Progenitor cell of endocrine pancreas (in vitro differentiated cells): ENCODE data around the gene RAD51B. TPM values are rescaled to one million over a fixed set of nuclear protein-coding genes. Genes with fewer than 3 reads are reported as not detected.

ENCODE experiments used
- DNase-seq: peaks from one replicate; pipeline ENCODE4 v3.0.0; 2021; ENCODE audit warnings: low spot score; ENCODE audit not compliant: unreplicated experiment
- H3K27ac Mint-ChIP-seq: 2 replicates; pipeline ENCODE4 v1.8.0; 2021; ENCODE audit warnings: mild to moderate bottlenecking, moderate library complexity, mixed read lengths
- H3K27me3 Mint-ChIP-seq: 2 replicates; pipeline ENCODE4 v1.8.0; 2021; ENCODE audit warnings: mixed read lengths
- H3K36me3 Mint-ChIP-seq: 2 replicates; pipeline ENCODE4 v1.8.0; 2022; ENCODE audit warnings: mixed read lengths; ENCODE audit not compliant: insufficient read depth
- H3K4me1 Mint-ChIP-seq: 2 replicates; pipeline ENCODE4 v1.8.0; 2021; ENCODE audit warnings: low read depth, mixed read lengths
- H3K4me3 Mint-ChIP-seq: 2 replicates; pipeline ENCODE4 v1.8.0; 2021; ENCODE audit warnings: low read depth, mild to moderate bottlenecking, moderate library complexity, mixed read lengths
- H3K9me3 Mint-ChIP-seq: 2 replicates; pipeline ENCODE4 v1.8.0; 2021; ENCODE audit warnings: low read depth, mixed read lengths
- total RNA-seq: library from RNA; stranded (reverse); gene quantifications from 2 replicates; pipeline ENCODE4 v1.2.1, GENCODE V29; 2021
- TF ChIP-seq, protein P1 (sequence below): fragments of 200-600 bp; sonication (generic); IDR thresholded peaks from one replicate; pipeline ENCODE4 v1.5.0; 2021; ENCODE audit warnings: antibody characterized with exemption, mild to moderate bottlenecking; ENCODE audit not compliant: unreplicated experiment

RAD51B gene
- total RNA-seq, 1 donor from 2014 or later = 24.7 TPM

DNA sequence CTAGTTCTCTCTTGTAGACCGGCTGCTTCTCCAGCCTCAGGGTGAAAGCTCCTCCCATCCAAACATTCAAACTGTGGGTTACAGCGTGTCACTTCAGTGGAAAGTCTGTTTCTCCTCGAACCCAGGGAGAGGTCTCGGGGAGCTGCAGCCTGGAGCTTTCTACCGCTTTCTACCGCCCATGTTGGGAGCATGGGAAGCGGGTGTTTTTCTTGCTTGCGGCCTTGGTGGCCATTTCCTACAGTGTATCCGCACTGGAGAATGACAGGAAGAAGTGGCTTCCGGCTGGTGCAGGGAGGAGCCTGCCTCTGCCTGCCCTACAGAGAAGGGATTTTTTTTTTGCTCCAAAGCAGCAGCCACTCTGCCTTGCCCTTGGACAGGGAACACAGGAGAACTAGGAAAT is 952.1 kb downstream of the RAD51B start:
- Mint-ChIP-seq H3K4me3 (no peak overlapping the region), H3K27me3 (peaks cover 2% of the 10 kb centered on the region), H3K36me3 (peaks cover 2% of the 10 kb centered on the region), H3K9me3 (peaks cover 9% of the 10 kb centered on the region), H3K4me1 (no peaks in the 10 kb centered on the region), H3K27ac (no peak overlapping the region)
- TF ChIP-seq, protein P1, sequence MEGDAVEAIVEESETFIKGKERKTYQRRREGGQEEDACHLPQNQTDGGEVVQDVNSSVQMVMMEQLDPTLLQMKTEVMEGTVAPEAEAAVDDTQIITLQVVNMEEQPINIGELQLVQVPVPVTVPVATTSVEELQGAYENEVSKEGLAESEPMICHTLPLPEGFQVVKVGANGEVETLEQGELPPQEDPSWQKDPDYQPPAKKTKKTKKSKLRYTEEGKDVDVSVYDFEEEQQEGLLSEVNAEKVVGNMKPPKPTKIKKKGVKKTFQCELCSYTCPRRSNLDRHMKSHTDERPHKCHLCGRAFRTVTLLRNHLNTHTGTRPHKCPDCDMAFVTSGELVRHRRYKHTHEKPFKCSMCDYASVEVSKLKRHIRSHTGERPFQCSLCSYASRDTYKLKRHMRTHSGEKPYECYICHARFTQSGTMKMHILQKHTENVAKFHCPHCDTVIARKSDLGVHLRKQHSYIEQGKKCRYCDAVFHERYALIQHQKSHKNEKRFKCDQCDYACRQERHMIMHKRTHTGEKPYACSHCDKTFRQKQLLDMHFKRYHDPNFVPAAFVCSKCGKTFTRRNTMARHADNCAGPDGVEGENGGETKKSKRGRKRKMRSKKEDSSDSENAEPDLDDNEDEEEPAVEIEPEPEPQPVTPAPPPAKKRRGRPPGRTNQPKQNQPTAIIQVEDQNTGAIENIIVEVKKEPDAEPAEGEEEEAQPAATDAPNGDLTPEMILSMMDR = no peak
- no peak for DNase-seq

DNA sequence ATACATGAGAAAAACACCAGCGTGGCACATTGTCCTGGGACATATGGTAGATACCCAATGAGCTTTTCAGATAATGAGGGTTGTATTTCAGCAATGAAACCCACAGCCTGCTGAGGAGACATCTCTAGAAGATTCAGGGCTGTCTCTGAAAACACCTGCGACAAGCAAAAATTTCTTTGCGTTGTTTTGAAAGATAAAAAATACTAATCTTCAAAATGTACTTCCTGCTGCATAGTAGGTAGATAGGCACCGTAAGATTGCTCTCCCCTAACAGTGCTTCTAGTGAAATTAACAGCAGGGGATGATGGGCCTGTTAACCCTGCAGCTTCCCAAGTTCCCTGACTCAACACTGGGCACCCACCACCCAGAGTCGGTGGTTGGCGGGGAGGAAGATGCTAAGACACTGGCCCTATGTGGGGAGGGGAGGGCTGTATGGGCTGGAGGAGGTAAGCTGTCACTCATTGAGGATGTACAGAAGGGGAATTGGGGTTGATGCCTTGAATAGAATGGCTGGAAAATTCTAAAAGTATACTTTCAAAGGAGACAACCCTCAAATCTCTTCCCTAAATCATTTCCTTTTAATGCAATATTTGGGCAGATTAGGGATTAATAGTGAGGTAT is 953.3 kb downstream of the RAD51B start:
- peaks cover 2% of the 10 kb centered on the region for H3K36me3 Mint-ChIP-seq
- H3K27ac Mint-ChIP-seq = no peak overlapping the region
- no peak for DNase-seq
- H3K27me3 Mint-ChIP-seq = peaks cover 2% of the 10 kb centered on the region
- peaks cover 9% of the 10 kb centered on the region for H3K9me3 Mint-ChIP-seq
- TF ChIP-seq, protein P1 = no peak
- H3K4me3 Mint-ChIP-seq = no peak overlapping the region
- H3K4me1 Mint-ChIP-seq = peaks cover 3% of the 10 kb centered on the region

DNA sequence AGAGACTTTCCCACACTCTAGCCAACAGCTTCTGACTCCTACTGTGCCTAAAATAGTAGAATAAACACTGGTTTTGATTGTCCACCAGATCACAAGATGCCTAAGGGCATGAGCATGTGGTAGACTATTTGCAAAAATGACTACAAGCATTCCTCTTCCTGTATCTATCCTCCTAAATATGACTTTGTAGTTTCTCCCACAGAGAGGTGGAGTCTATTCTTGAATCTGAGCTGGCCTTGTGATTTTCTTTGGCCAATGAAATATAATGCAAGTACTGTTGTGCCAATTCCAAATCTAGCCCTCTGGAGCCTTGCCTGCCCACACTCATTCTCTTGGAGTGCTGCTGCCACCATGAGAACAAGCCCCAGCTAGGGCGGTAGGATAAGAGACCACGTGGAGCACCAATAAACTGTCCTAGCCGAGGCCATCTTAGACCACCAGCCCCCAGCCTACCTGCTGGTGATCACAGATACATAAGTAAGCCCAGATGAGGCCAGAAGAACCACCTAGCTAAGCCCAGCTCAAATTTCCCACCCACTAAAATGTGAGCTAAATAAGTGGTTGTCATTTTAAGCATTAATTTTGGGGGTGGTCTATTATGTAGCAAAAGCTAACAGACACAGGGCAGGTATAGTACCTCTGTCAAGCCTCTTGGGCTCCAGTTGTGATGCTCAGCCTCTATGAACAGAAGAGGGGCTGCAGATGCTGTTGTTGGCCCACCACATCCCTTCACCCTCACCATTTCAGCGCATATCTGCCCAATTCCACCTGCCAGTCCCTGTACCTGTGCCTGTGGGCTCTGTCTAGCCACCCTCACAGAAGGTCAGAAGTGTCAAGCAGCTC is 955.4 kb downstream of the RAD51B start:
- TF ChIP-seq, protein P1 = no peak
- Mint-ChIP-seq H3K27me3 (peaks cover 2% of the 10 kb centered on the region), H3K27ac (no peak overlapping the region), H3K4me3 (no peak overlapping the region), H3K9me3 (peaks cover 9% of the 10 kb centered on the region), H3K4me1 (peaks cover 20% of the 10 kb centered on the region), H3K36me3 (peaks cover 2% of the 10 kb centered on the region)
- DNase-seq = no peak

DNA sequence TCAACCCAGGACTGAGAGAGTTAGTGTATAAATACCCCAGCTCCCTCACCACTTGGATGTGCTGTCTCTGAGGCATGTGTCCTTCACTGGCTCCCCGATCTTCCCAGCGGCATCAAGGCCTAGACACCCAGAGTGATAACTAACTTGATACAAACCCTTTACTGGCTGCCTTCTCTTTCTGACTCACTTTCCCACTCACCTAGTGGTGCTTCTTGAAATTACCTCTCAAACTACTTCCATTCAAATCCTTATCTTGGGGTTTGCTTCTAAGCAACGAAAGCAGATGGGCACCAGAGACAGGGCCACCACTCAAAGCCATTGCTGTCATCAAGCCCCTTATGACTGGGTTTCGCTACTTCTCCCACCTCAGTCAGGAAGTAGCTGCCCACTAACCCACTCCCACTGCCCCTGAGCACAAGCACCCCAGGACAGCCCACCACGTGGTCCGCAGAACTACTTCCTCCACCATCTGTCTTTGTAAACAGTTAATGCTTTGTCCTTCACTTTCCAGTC is 956.1 kb downstream of the RAD51B start:
- DNase-seq = no peak
- TF ChIP-seq, protein P1 = no peak
- peaks cover 24% of the 10 kb centered on the region for H3K4me1 Mint-ChIP-seq
- H3K27ac Mint-ChIP-seq = no peak overlapping the region
- H3K36me3 Mint-ChIP-seq = peaks cover 2% of the 10 kb centered on the region
- H3K9me3 Mint-ChIP-seq = peaks cover 9% of the 10 kb centered on the region
- no peaks in the 10 kb centered on the region for H3K27me3 Mint-ChIP-seq
- no peak overlapping the region for H3K4me3 Mint-ChIP-seq

DNA sequence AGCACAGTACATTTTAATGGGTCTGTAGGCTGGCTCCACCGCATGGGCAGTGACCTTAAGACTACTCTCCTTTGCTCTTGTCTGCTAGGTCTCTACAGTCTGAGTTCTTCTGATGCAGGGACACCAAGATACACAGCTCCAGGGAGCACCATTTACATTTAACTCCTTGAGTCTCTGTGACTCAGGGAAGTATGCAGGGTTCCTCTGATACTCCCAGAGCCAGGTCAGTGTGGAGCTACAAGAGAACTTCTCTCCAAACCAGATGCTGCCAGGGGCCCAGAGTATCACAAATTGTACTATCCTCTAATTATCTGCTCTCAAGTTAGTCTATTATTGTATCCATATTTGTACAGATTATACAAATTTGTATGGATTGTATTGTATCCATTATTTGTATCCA is 958.1 kb downstream of the RAD51B start:
- peaks cover 32% of the 10 kb centered on the region for H3K4me1 Mint-ChIP-seq
- no peak overlapping the region for H3K4me3 Mint-ChIP-seq
- no peaks in the 10 kb centered on the region for H3K27me3 Mint-ChIP-seq
- peaks cover 2% of the 10 kb centered on the region for H3K36me3 Mint-ChIP-seq
- H3K9me3 Mint-ChIP-seq = peaks cover 9% of the 10 kb centered on the region
- H3K27ac Mint-ChIP-seq = no peak overlapping the region
- DNase-seq = no peak
- TF ChIP-seq, protein P1 = no peak

Other genes with a start within 250 kb of the RAD51B start
- gene PIGH, start 219.5 kb upstream of the RAD51B start, total RNA-seq = 18.9 and 22.0 TPM in 2 replicates
- 25.1 and 30.1 TPM in 2 replicates for gene ARG2, start 199.9 kb upstream of the RAD51B start, total RNA-seq
- gene VTI1B, start 145.1 kb upstream of the RAD51B start, total RNA-seq = 88.5 and 99.0 TPM in 2 replicates
- gene RDH11, start 124.0 kb upstream of the RAD51B start, total RNA-seq = 99.9 and 103 TPM in 2 replicates
- gene RDH12, start 117.9 kb upstream of the RAD51B start, total RNA-seq = 1.7 and 2.4 TPM in 2 replicates
- gene ZFYVE26, start 3.2 kb upstream of the RAD51B start, total RNA-seq = 33.9 and 34.8 TPM in 2 replicates